K562 (cell line): ENCODE data around the gene SLC17A9. TPM values are rescaled to one million over a fixed set of nuclear protein-coding genes. Genes with fewer than 3 reads are reported as not detected.

Source experiments
- ATAC-seq: fragments of 200-7000 bp; cut with Tn5 transposase; 3 replicates; pipeline ENCODE4 v1.9.1; 2020; ENCODE audit warnings: moderate library complexity
- BruUV-seq: library from RNA; stranded (reverse); fragments of 400-500 nt; replicated peaks from 2 replicates; lab custom pipeline; 2021; lab: Mats Ljungman, UMichigan
- CTCF ChIA-PET: fragments of 300-600 bp; formaldehyde crosslinking; extraction: SDS; loops from one replicate; lab custom pipeline; 2021; ENCODE audit warnings: low intra/inter-chr PET ratio; lab: Yijun Ruan, JAX
- POLR2A ChIA-PET: fragments of 300-600, 350-650 bp; sonication (Branson Sonifier 250); formaldehyde crosslinking; extraction: SDS; loops from one replicate; lab custom pipeline; 2021; ENCODE audit warnings: antibody characterized with exemption, inconsistent platforms; lab: Yijun Ruan, JAX
- DNase-seq, 4 experiments: peaks; one replicate each; pipeline versions ENCODE4 v3.0.0 to v3.0.0-alpha.2; 2011 to 2018; ENCODE audit warnings: low spot score in 3 of 4, mixed read lengths in 3 of 4; ENCODE audit errors: extremely low read depth in 1 of 4
- FAIRE-seq: peaks from 2 replicates; lab custom pipeline; 2011; peaks lifted over from hg19 to GRCh38; lab: Jason Lieb, UNC
- H2AFZ ChIP-seq: 2 replicates; pipeline ENCODE4 v1.6.0; 2011; ENCODE audit warnings: low read depth, low read length, control low read depth, inconsistent platforms
- H3K27ac ChIP-seq: fragments of 200-600 bp; 3 replicates; pipeline ENCODE4 v1.8.0; 2011; ENCODE audit warnings: low read depth, mild to moderate bottlenecking, control low read depth, inconsistent platforms, low read length, moderate library complexity, mixed read lengths; ENCODE audit errors: extremely low read depth
- H3K27me3 ChIP-seq, 2 experiments: fragments of 300-600 bp in 1 of 2; 2 replicates in 1 of 2; 3 replicates in 1 of 2; pipeline versions ENCODE4 v1.6.0 to v1.8.0; 2011; ENCODE audit warnings: inconsistent platforms in 2 of 2, low read length in 2 of 2, mild to moderate bottlenecking in 1 of 2, mixed read lengths in 1 of 2, moderate library complexity in 1 of 2; ENCODE audit not compliant: control insufficient read depth in 2 of 2, insufficient read depth in 2 of 2
- H3K36me3 ChIP-seq: fragments of 300-600 bp; 3 replicates; pipeline ENCODE4 v1.8.0; 2011; ENCODE audit warnings: mild to moderate bottlenecking, low read length, inconsistent platforms; ENCODE audit not compliant: control insufficient read depth, insufficient read depth
- H3K4me1 ChIP-seq, 2 experiments: fragments of 200-600 bp in 1 of 2; replicated peaks in 1 of 2; 2 replicates in 1 of 2; 3 replicates in 1 of 2; pipeline versions ENCODE4 v1.5.1 to v1.8.0; 2011; ENCODE audit warnings: inconsistent platforms in 2 of 2, low read length in 2 of 2, mild to moderate bottlenecking in 1 of 2, mixed read lengths in 1 of 2, moderate library complexity in 1 of 2; ENCODE audit not compliant: control insufficient read depth in 2 of 2, insufficient read depth in 2 of 2
- H3K4me2 ChIP-seq: 2 replicates; pipeline ENCODE4 v1.6.1; 2011; ENCODE audit warnings: low read length, control low read depth, inconsistent platforms, mixed read lengths; ENCODE audit not compliant: insufficient read depth
- H3K4me3 ChIP-seq: fragments of 200-600 bp; sonication (generic), shearing (Covaris generic); 2 replicates; pipeline ENCODE4 v1.5.1; 2016; ENCODE audit warnings: control low read depth, inconsistent platforms
- H3K79me2 ChIP-seq: fragments of 200-600 bp; 3 replicates; pipeline ENCODE4 v1.8.0; 2011; ENCODE audit warnings: low read length, inconsistent platforms; ENCODE audit not compliant: control insufficient read depth, insufficient read depth
- H3K9ac ChIP-seq, 2 experiments: 2 replicates each; pipeline versions ENCODE4 v1.6.0 to v1.6.1; 2011; ENCODE audit warnings: low read depth in 2 of 2, low read length in 2 of 2, control low read depth in 1 of 2, inconsistent platforms in 1 of 2, mild to moderate bottlenecking in 1 of 2, mixed read lengths in 1 of 2; ENCODE audit not compliant: insufficient read depth in 1 of 2
- H3K9me1 ChIP-seq: one replicate; pipeline ENCODE4 v1.6.0; 2011; ENCODE audit warnings: inconsistent platforms, mild to moderate bottlenecking, low read length, moderate library complexity; ENCODE audit not compliant: control insufficient read depth, insufficient read depth
- H3K9me3 ChIP-seq: replicated peaks from 2 replicates; pipeline ENCODE4 v1.5.1; 2011; ENCODE audit warnings: low read depth, low read length, inconsistent platforms; ENCODE audit not compliant: control insufficient read depth, insufficient read depth
- H4K20me1 ChIP-seq: replicated peaks from 2 replicates; pipeline ENCODE4 v1.6.1; 2011; ENCODE audit warnings: low read length, inconsistent platforms, mixed read lengths; ENCODE audit not compliant: control insufficient read depth, insufficient read depth
- BHLHE40 ChIP-seq: IDR thresholded peaks from 2 replicates; pipeline ENCODE4 v1.6.1; 2011; ENCODE audit warnings: low read length, improper control_type of control experiment
- E2F3 ChIP-seq: fragments of 250-450 bp; sonication (Bioruptor Pico); IDR thresholded peaks from 2 replicates; pipeline ENCODE4 v1.4.0; 2020; ENCODE audit warnings: mild to moderate bottlenecking
- MECOM ChIP-seq: fragments of 250-450 bp; sonication (Bioruptor Pico); IDR thresholded peaks from 2 replicates; pipeline ENCODE4 v1.8.0; 2022; ENCODE audit warnings: inconsistent platforms
- NR2C1 ChIP-seq, 2 experiments: fragments of 450-650 bp; IDR thresholded peaks; 2 replicates each; pipeline ENCODE4 v1.6.1; 2017; ENCODE audit warnings: mild to moderate bottlenecking in 2 of 2, antibody characterized with exemption in 1 of 2, inconsistent platforms in 1 of 2, missing compliant biosample characterization in 1 of 2, missing genetic modification characterization in 1 of 2
- NR4A1 ChIP-seq, 2 experiments: fragments of 250-450 bp in 1 of 2; fragments of 450-650 bp in 1 of 2; sonication (Bioruptor Pico) in 1 of 2; IDR thresholded peaks; 2 replicates each; pipeline versions ENCODE4 v1.4.0 to v1.6.1; 2016 to 2020; ENCODE audit warnings: mild to moderate bottlenecking in 2 of 2, missing compliant biosample characterization in 1 of 2, missing genetic modification characterization in 1 of 2, moderate library complexity in 1 of 2
- PHF8 ChIP-seq: fragments of 200-600 bp; sonication (generic); IDR thresholded peaks from 2 replicates; pipeline ENCODE4 v1.6.1; 2012; ENCODE audit warnings: mixed run types, mild to moderate bottlenecking, inconsistent platforms, low read length, moderate library complexity, borderline replicate concordance
- POLR3G ChIP-seq: IDR thresholded peaks from 2 replicates; pipeline ENCODE4 v1.6.1; 2011; ENCODE audit not compliant: insufficient read length, insufficient replicate concordance; ENCODE audit errors: extremely low read depth
- POU5F1 ChIP-seq: fragments of 150-350 bp; IDR thresholded peaks from 2 replicates; pipeline ENCODE4 v1.6.1; 2014; ENCODE audit warnings: borderline replicate concordance, low read length, low read depth, mild to moderate bottlenecking; ENCODE audit not compliant: partially characterized antibody
- RBBP5 ChIP-seq: fragments of 200-600 bp; sonication (generic); IDR thresholded peaks from 2 replicates; pipeline ENCODE4 v1.6.1; 2012; ENCODE audit warnings: borderline replicate concordance, mild to moderate bottlenecking, low read length, control low read depth, inconsistent platforms; ENCODE audit not compliant: insufficient read depth, poor library complexity, severe bottlenecking
- RFX5 ChIP-seq: IDR thresholded peaks from 2 replicates; pipeline ENCODE4 v1.6.1; 2011; ENCODE audit warnings: low read depth, mild to moderate bottlenecking, improper control_type of control experiment, low read length
- SNIP1 ChIP-seq: fragments of 450-650 bp; IDR thresholded peaks from 2 replicates; pipeline ENCODE4 v1.7.1; 2017; ENCODE audit warnings: low read depth, mild to moderate bottlenecking
- ZFX ChIP-seq: sonication (generic); formaldehyde crosslinking; IDR thresholded peaks from 2 replicates; pipeline ENCODE4 v1.8.0; 2022; ENCODE audit warnings: mild to moderate bottlenecking, missing genetic modification reagents, moderate library complexity
- ZNF124 ChIP-seq: sonication (generic); formaldehyde crosslinking; IDR thresholded peaks from 2 replicates; pipeline ENCODE4 v1.8.1; 2022; ENCODE audit warnings: missing genetic modification reagents
- ZNF699 ChIP-seq: fragments of 250-450 bp; sonication (Bioruptor Pico); IDR thresholded peaks from 2 replicates; pipeline ENCODE4 v1.8.0; 2021; ENCODE audit warnings: mild to moderate bottlenecking, moderate library complexity; ENCODE audit not compliant: insufficient replicate concordance
- ZNF707 ChIP-seq: fragments of 250-450 bp; sonication (Bioruptor Pico); conservative IDR thresholded peaks from 2 replicates; pipeline ENCODE4 v1.8.0; 2022; ENCODE audit warnings: inconsistent platforms, mild to moderate bottlenecking, moderate library complexity
- ZNF740 ChIP-seq, 3 experiments: fragments of 200-800 bp in 1 of 3; sonication (Bioruptor generic) in 1 of 3; sonication (generic) in 1 of 3; formaldehyde crosslinking in 1 of 3; IDR thresholded peaks; 2 replicates each; pipeline versions ENCODE4 v1.6.1 to v1.8.0; 2016 to 2022; ENCODE audit warnings: mild to moderate bottlenecking in 2 of 3, missing compliant biosample characterization in 2 of 3, missing genetic modification characterization in 2 of 3, missing genetic modification reagents in 1 of 3
- ZNF76 ChIP-seq: fragments of 250-450 bp; sonication (Bioruptor Pico); IDR thresholded peaks from 2 replicates; pipeline ENCODE4 v1.4.0; 2020; ENCODE audit warnings: mild to moderate bottlenecking, moderate library complexity, borderline replicate concordance
- WGBS: fragments of 100-300 bp; shearing (Covaris generic); methylation state at CpG from one replicate; pipeline ENCODE4 v1.1.6; 2016; ENCODE audit warnings: low coverage, mixed read lengths; ENCODE audit not compliant: insufficient coverage; ENCODE audit errors: missing lambda C conversion rate; 5-methylcytosine and 5-hydroxymethylcytosine counted together
- in situ Hi-C: fragments of 300-500 bp; cut with MboI; formaldehyde crosslinking; loops from 4 replicates; pipeline ENCODE4 v1.15.0; 2018; ENCODE audit warnings: inconsistent platforms, mixed read lengths
- intact Hi-C: fragments of 100-400 bp; cut with micrococcal nuclease; formaldehyde crosslinking; loops from 2 replicates; pipeline ENCODE4 v1.14.2; 2022
- polyA plus RNA-seq, 8 experiments: library from polyadenylated mRNA; depleted of rRNA in 4 of 8; stranded (reverse) in 5 of 8; unstranded in 3 of 8; fragments of >200 nt; fragmentation: Nextera tagmentation in 2 of 8; fragmentation: Illumina TruSeq in 1 of 8; extraction: Ambion mirVana in 2 of 8; extraction: Trizol in 1 of 8; gene quantifications; 2 replicates each; pipeline versions ENCODE4 v1.2.1 to v1.2.3, GENCODE V29; 2011 to 2014; ENCODE audit warnings: inconsistent platforms in 1 of 8, missing spikeins in 1 of 8
- total RNA-seq, 7 experiments: library from RNA; depleted of rRNA in 6 of 7; stranded (reverse); fragments of >200 nt in 6 of 7; fragmentation: Illumina TruSeq in 2 of 7; extraction: Trizol in 2 of 7; gene quantifications; 2 replicates each; pipeline versions ENCODE4 v1.2.1 to v1.2.3, GENCODE V29; 2011 to 2021; ENCODE audit warnings: low replicate concordance in 1 of 7

SLC17A9 gene
- total and polyA plus RNA-seq, 9 of the 15 experiments (the other 6 are each of a cell fraction or from before 2014, with no cell fraction given), result 0.04 to 0.31 TPM; not detected in 7

GRCh38 chr20:62967149-62967501 lies 14.6 kb downstream of the SLC17A9 start:
- ATAC-seq, result no peak
- ChIA-PET CTCF (no interaction called here), POLR2A (interaction anchor here (1.0 kb wide), 1 partner anchor 31 kb away, joined by 3 read pairs; no protein-coding TSS in a partner anchor)
- DNase-seq, result no peak
- intact Hi-C loops, result no loop called here
- Histone ChIP-seq H3K9ac (no peak overlapping the region), H3K9me1 (no peaks in the 10 kb centered on the region), H3K4me2 (no peak overlapping the region), H3K9me3 (no peaks in the 10 kb centered on the region), H3K4me1 (peaks cover 0 to 44% of the 10 kb centered on the region in 2 experiments; a peak in 3 of 5 replicates), H3K36me3 (no peaks in the 10 kb centered on the region), H2AFZ (no peak overlapping the region), H3K27me3 (peaks cover 59 to 99% of the 10 kb centered on the region in 2 experiments), H3K4me3 (no peak overlapping the region), H4K20me1 (peaks cover 3% of the 10 kb centered on the region; the same call in 1 of the 2 replicates), H3K27ac (no peak overlapping the region), H3K79me2 (no peaks in the 10 kb centered on the region)
- in situ Hi-C loops, result no loop called here
- no TSS peak for BruUV-seq
- WGBS, result 0% methylated on average over 6 of the region's 6 CpGs
- no peak for TF ChIP-seq E2F3
- TF ChIP-seq ZNF76, result no peak
- TF ChIP-seq ZFX (CRISPR knock-in tag), result no peak
- TF ChIP-seq ZNF124 (CRISPR knock-in tag), result no peak
- TF ChIP-seq POU5F1, result no peak
- TF ChIP-seq RFX5, result no peak
- no peak for TF ChIP-seq NR2C1 (IDR thresholded peaks at IDR 0.05)
- no peak for TF ChIP-seq NR2C1 (tag; IDR thresholded peaks at IDR 0.05)
- TF ChIP-seq BHLHE40, result no peak
- TF ChIP-seq ZNF740 (CRISPR knock-in tag; IDR thresholded peaks at IDR 0.05), result no peak
- TF ChIP-seq ZNF740 (tag; IDR thresholded peaks at IDR 0.05), result no peak
- no peak for TF ChIP-seq ZNF707 (CRISPR knock-in tag)
- TF ChIP-seq PHF8, result no peak
- no peak for TF ChIP-seq MECOM (CRISPR knock-in tag)
- no peak for TF ChIP-seq RBBP5
- no peak for TF ChIP-seq NR4A1 (CRISPR knock-in tag; IDR thresholded peaks at IDR 0.05)
- TF ChIP-seq NR4A1 (tag; IDR thresholded peaks at IDR 0.05), result no peak
- TF ChIP-seq SNIP1, result no peak
- TF ChIP-seq POLR3G, result no peak
- no peak for TF ChIP-seq ZNF699 (CRISPR knock-in tag)
- FAIRE-seq, result no peak
